ENCODE data around the gene KCNH4.

The KCNH4 gene

GRCh38 chr17:42197564-42198156, 16.7 kb upstream of the KCNH4 start:
- no peak overlapping the region for H3K27ac ChIP-seq (ENCODE audit: low read depth, low read length)
- peaks cover 20 to 32% of the 10 kb centered on the region in 2 donors for H3K4me1 ChIP-seq (ENCODE audit: control insufficient read depth in 1 of 2, insufficient read depth in 2 of 2, low read length in 2 of 2)
- H3K27me3 ChIP-seq (ENCODE audit: control insufficient read depth in 1 of 2, insufficient read depth in 2 of 2, low read length in 2 of 2), result no peaks in the 10 kb centered on the region
- no peak overlapping the region for H3K4me3 ChIP-seq (ENCODE audit: low read depth in 1 of 2, low read length in 2 of 2)
- H3K36me3 ChIP-seq (ENCODE audit: control insufficient read depth in 1 of 2, insufficient read depth in 2 of 2, low read length in 2 of 2), result peaks cover 0 to 15% of the 10 kb centered on the region in 2 donors
- H3K9ac ChIP-seq (ENCODE audit: low read depth in 1 of 2, low read length in 2 of 2), result no peak overlapping the region
- no peaks in the 10 kb centered on the region for H3K9me3 ChIP-seq (ENCODE audit: control insufficient read depth in 1 of 2, low read length in 2 of 2)

DNA sequence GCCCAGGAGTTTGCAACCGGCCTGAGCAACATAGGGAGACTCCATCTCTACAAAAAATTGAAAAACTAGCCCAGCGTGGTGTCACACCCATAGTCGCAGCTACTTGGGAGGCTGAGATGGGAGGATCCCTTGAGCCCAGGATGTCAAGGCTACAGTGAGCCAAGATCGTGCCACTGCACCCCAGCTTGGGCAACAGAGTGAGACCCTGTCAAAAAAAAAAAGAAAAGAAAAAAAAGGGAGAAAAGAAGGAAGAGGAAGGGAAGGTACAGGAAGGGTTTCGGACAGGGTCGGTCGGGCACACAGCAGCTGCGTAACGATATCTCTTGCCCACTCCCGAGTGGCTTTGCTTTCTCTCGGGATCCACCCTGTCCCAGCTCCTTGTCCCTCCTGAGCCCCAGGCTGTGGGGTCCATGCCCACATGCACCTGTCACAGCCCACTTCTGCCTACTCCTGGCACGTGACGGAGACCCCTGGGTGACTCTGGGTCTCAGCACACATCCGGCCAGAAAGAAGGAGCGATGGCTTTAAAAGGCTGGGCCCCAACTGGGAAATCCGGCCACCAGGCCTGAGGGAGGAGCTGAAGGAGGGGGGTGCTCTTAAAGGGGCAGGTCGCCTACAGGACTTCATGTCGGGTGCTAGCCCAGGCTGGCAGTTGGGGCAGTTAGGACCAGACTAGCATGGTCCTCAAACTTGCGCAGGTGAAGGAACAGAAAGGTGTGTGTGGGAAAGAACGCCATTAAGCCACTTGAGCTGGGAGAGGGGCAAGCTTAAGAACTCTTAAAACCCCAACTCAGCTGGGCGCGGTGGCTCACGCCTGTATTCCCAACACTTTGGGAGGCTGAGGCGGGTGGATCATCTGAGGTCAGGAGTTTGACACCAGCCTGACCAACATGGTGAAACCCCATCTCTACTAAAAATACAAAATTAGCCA, 13.3 kb upstream of the KCNH4 start, which contains the start of gene GHDC:
Gene GHDC, minus strand, starts transcription at position 526 of the 931 bp plus-strand sequence. CDS start 913 bp downstream, outside the sequence.
- peak within 1 kb of the TSS; percentile 81 to 99 for H3K9ac ChIP-seq (ENCODE audit: low read depth in 1 of 2, low read length in 2 of 2)
- peak within 1 kb of the TSS; percentile 53 for H3K27ac ChIP-seq (ENCODE audit: low read depth, low read length)
- H3K4me3 ChIP-seq (ENCODE audit: low read depth in 1 of 2, low read length in 2 of 2), result peak within 1 kb of the TSS; percentile 96 to 100
- H3K9me3 ChIP-seq (ENCODE audit: control insufficient read depth in 1 of 2, low read length in 2 of 2), result no peaks in the 10 kb centered on the region
- H3K27me3 ChIP-seq (ENCODE audit: control insufficient read depth in 1 of 2, insufficient read depth in 2 of 2, low read length in 2 of 2), result no peaks in the 10 kb centered on the region
- peaks cover 6 to 18% of the 10 kb centered on the region in 2 donors for H3K4me1 ChIP-seq (ENCODE audit: control insufficient read depth in 1 of 2, insufficient read depth in 2 of 2, low read length in 2 of 2)
- H3K36me3 ChIP-seq (ENCODE audit: control insufficient read depth in 1 of 2, insufficient read depth in 2 of 2, low read length in 2 of 2), result no peaks in the 10 kb centered on the region

DNA sequence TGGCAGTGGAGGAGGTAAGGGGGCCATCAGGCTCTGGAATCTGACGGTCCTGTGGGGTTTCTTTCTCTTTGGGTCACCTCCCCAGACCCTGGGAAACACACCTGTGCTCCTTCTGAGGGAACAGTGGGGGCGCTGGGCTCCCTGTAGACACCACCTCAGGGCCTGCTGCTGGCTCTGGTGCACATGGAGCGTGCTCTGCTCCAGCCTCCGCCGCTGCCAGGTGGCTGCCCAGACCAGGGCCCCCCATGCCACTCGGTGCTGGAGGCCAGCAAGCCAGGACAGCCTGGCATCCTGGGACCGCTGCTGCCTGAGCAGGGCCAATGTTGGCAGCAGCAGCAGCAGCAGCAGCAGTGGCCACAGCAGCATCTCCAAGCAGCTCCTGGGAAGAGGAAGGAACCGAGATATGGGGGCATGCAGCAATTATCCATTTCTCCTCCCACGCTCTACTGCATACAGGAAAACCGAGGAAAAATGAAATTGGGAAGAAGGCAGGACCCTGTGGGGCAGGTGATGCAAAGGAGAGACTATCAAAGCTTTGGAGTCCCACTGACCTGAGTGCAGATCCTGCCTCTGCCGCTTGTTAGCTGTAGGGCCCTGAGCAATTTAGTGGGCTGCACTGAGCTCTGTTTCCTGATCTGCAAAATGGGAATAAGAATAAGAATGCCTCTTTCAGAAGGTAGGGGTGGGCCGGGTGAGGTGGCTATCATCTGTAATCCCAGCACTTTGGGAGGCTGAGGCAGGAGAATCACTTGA, 12.4 kb upstream of the KCNH4 start:
- H3K4me1 ChIP-seq (ENCODE audit: control insufficient read depth in 1 of 2, insufficient read depth in 2 of 2, low read length in 2 of 2), result peaks cover 6 to 18% of the 10 kb centered on the region in 2 donors
- H3K9ac ChIP-seq (ENCODE audit: low read depth in 1 of 2, low read length in 2 of 2), result peak overlapping the region; percentile 81 to 99
- no peak overlapping the region for H3K27ac ChIP-seq (ENCODE audit: low read depth, low read length)
- H3K4me3 ChIP-seq (ENCODE audit: low read depth in 1 of 2, low read length in 2 of 2), result peak overlapping the region; percentile 96 to 100
- no peaks in the 10 kb centered on the region for H3K27me3 ChIP-seq (ENCODE audit: control insufficient read depth in 1 of 2, insufficient read depth in 2 of 2, low read length in 2 of 2)
- H3K36me3 ChIP-seq (ENCODE audit: control insufficient read depth in 1 of 2, insufficient read depth in 2 of 2, low read length in 2 of 2), result no peaks in the 10 kb centered on the region
- no peaks in the 10 kb centered on the region for H3K9me3 ChIP-seq (ENCODE audit: control insufficient read depth in 1 of 2, low read length in 2 of 2)

GRCh38 chr17:42192189-42193126, 11.5 kb upstream of the KCNH4 start:
- no peaks in the 10 kb centered on the region for H3K9me3 ChIP-seq (ENCODE audit: control insufficient read depth in 1 of 2, low read length in 2 of 2)
- no peaks in the 10 kb centered on the region for H3K27me3 ChIP-seq (ENCODE audit: control insufficient read depth in 1 of 2, insufficient read depth in 2 of 2, low read length in 2 of 2)
- H3K4me3 ChIP-seq (ENCODE audit: low read depth in 1 of 2, low read length in 2 of 2), result no peak overlapping the region
- H3K4me1 ChIP-seq (ENCODE audit: control insufficient read depth in 1 of 2, insufficient read depth in 2 of 2, low read length in 2 of 2), result peaks cover 6 to 18% of the 10 kb centered on the region in 2 donors
- H3K9ac ChIP-seq (ENCODE audit: low read depth in 1 of 2, low read length in 2 of 2), result no peak overlapping the region
- H3K27ac ChIP-seq (ENCODE audit: low read depth, low read length), result no peak overlapping the region
- H3K36me3 ChIP-seq (ENCODE audit: control insufficient read depth in 1 of 2, insufficient read depth in 2 of 2, low read length in 2 of 2), result no peaks in the 10 kb centered on the region

DNA sequence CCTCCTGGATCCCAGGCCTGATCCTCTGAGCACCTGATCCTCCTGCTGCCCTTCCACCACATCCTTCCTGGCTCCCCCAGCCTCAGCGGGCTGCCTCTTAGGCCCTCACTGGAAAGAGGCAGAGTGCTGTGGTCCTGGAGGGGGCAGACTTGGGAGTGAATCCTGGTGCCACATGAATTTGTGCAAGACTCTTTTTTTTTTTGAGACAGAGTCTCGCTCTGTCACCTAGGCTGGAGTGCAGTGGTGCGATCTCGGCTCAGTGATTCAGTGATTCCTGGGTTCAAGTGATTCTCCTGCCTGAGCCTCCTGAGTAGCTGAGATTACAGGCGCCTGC, 10.3 kb upstream of the KCNH4 start:
- Histone ChIP-seq H3K4me1 (ENCODE audit: control insufficient read depth in 1 of 2, insufficient read depth in 2 of 2, low read length in 2 of 2) (peaks cover 6 to 18% of the 10 kb centered on the region in 2 donors), H3K27ac (ENCODE audit: low read depth, low read length) (no peak overlapping the region), H3K4me3 (ENCODE audit: low read depth in 1 of 2, low read length in 2 of 2) (no peak overlapping the region), H3K27me3 (ENCODE audit: control insufficient read depth in 1 of 2, insufficient read depth in 2 of 2, low read length in 2 of 2) (no peaks in the 10 kb centered on the region), H3K9me3 (ENCODE audit: control insufficient read depth in 1 of 2, low read length in 2 of 2) (no peaks in the 10 kb centered on the region), H3K9ac (ENCODE audit: low read depth in 1 of 2, low read length in 2 of 2) (no peak overlapping the region), H3K36me3 (ENCODE audit: control insufficient read depth in 1 of 2, insufficient read depth in 2 of 2, low read length in 2 of 2) (no peaks in the 10 kb centered on the region)

- no peak overlapping the region for H3K27ac ChIP-seq (ENCODE audit: low read depth, low read length)
- H3K4me1 ChIP-seq (ENCODE audit: control insufficient read depth in 1 of 2, insufficient read depth in 2 of 2, low read length in 2 of 2), result peaks cover 6 to 19% of the 10 kb centered on the region in 2 donors
- H3K9me3 ChIP-seq (ENCODE audit: control insufficient read depth in 1 of 2, low read length in 2 of 2), result no peaks in the 10 kb centered on the region
- H3K36me3 ChIP-seq (ENCODE audit: control insufficient read depth in 1 of 2, insufficient read depth in 2 of 2, low read length in 2 of 2), result no peaks in the 10 kb centered on the region
- H3K4me3 ChIP-seq (ENCODE audit: low read depth in 1 of 2, low read length in 2 of 2), result no peak overlapping the region
- H3K27me3 ChIP-seq (ENCODE audit: control insufficient read depth in 1 of 2, insufficient read depth in 2 of 2, low read length in 2 of 2), result no peaks in the 10 kb centered on the region
- no peak overlapping the region for H3K9ac ChIP-seq (ENCODE audit: low read depth in 1 of 2, low read length in 2 of 2)
Measured at GRCh38 chr17:42190491-42191274, 9.7 kb upstream of the KCNH4 start.

- Histone ChIP-seq H3K36me3 (ENCODE audit: control insufficient read depth in 1 of 2, insufficient read depth in 2 of 2, low read length in 2 of 2) (no peaks in the 10 kb centered on the region), H3K9me3 (ENCODE audit: control insufficient read depth in 1 of 2, low read length in 2 of 2) (no peaks in the 10 kb centered on the region), H3K27ac (ENCODE audit: low read depth, low read length) (no peak overlapping the region), H3K4me1 (ENCODE audit: control insufficient read depth in 1 of 2, insufficient read depth in 2 of 2, low read length in 2 of 2) (peaks cover 15 to 27% of the 10 kb centered on the region in 2 donors), H3K9ac (ENCODE audit: low read depth in 1 of 2, low read length in 2 of 2) (no peak overlapping the region), H3K4me3 (ENCODE audit: low read depth in 1 of 2, low read length in 2 of 2) (no peak overlapping the region), H3K27me3 (ENCODE audit: control insufficient read depth in 1 of 2, insufficient read depth in 2 of 2, low read length in 2 of 2) (no peaks in the 10 kb centered on the region)
Measured at GRCh38 chr17:42189651-42189965, 8.7 kb upstream of the KCNH4 start.

- no peaks in the 10 kb centered on the region for H3K36me3 ChIP-seq (ENCODE audit: control insufficient read depth in 1 of 2, insufficient read depth in 2 of 2, low read length in 2 of 2)
- H3K4me1 ChIP-seq (ENCODE audit: control insufficient read depth in 1 of 2, insufficient read depth in 2 of 2, low read length in 2 of 2), result peaks cover 18 to 28% of the 10 kb centered on the region in 2 donors
- no peak overlapping the region for H3K4me3 ChIP-seq (ENCODE audit: low read depth in 1 of 2, low read length in 2 of 2)
- H3K27me3 ChIP-seq (ENCODE audit: control insufficient read depth in 1 of 2, insufficient read depth in 2 of 2, low read length in 2 of 2), result no peaks in the 10 kb centered on the region
- no peak overlapping the region for H3K27ac ChIP-seq (ENCODE audit: low read depth, low read length)
- no peaks in the 10 kb centered on the region for H3K9me3 ChIP-seq (ENCODE audit: control insufficient read depth in 1 of 2, low read length in 2 of 2)
- H3K9ac ChIP-seq (ENCODE audit: low read depth in 1 of 2, low read length in 2 of 2), result no peak overlapping the region
Measured at GRCh38 chr17:42188749-42189650, 8.1 kb upstream of the KCNH4 start.

Measured in duodenal mucosa (tissue), 2 donors.